ENCODE results near the gene JMJD6. TPM values are rescaled to one million over a fixed set of nuclear protein-coding genes. Genes with fewer than 3 reads are reported as not detected.
A peak's percentile ranks its signal among the peaks of the same experiment; 100 is the strongest.

JMJD6 gene
- total and polyA plus RNA-seq, 9 of the 15 experiments (the other 6 are each of a cell fraction or from before 2014, with no cell fraction given) = 2.5 to 52.3 (median 36.3) TPM

- no peak for TF ChIP-seq GTF3C2 (IDR thresholded peaks at IDR 0.05; ENCODE audit: borderline replicate concordance, extremely low read depth, insufficient read length)
- TF ChIP-seq MBD2 (IDR thresholded peaks at IDR 0.05; ENCODE audit: borderline replicate concordance, low read depth) = peak; percentile 99
- no peak for TF ChIP-seq SAFB2 (IDR thresholded peaks at IDR 0.05; ENCODE audit: borderline replicate concordance, low read depth, low read length, severe bottlenecking)
- TF ChIP-seq, protein P1, sequence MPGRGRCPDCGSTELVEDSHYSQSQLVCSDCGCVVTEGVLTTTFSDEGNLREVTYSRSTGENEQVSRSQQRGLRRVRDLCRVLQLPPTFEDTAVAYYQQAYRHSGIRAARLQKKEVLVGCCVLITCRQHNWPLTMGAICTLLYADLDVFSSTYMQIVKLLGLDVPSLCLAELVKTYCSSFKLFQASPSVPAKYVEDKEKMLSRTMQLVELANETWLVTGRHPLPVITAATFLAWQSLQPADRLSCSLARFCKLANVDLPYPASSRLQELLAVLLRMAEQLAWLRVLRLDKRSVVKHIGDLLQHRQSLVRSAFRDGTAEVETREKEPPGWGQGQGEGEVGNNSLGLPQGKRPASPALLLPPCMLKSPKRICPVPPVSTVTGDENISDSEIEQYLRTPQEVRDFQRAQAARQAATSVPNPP (IDR thresholded peaks at IDR 0.05; ENCODE audit: borderline replicate concordance, insufficient read depth, insufficient read length) = no peak
- TF ChIP-seq PURB (CRISPR knock-in tag; IDR thresholded peaks at IDR 0.05; ENCODE audit: low read depth) = no peak
- TF ChIP-seq, protein P2, sequence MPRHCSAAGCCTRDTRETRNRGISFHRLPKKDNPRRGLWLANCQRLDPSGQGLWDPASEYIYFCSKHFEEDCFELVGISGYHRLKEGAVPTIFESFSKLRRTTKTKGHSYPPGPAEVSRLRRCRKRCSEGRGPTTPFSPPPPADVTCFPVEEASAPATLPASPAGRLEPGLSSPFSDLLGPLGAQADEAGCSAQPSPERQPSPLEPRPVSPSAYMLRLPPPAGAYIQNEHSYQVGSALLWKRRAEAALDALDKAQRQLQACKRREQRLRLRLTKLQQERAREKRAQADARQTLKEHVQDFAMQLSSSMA (CRISPR knock-in tag; IDR thresholded peaks at IDR 0.05) = no peak
- TF ChIP-seq SMAD3 (CRISPR knock-in tag; conservative IDR thresholded peaks at IDR 0.05) = no peak
- TF ChIP-seq ZNF707 (CRISPR knock-in tag; conservative IDR thresholded peaks at IDR 0.05) = no peak
- TF ChIP-seq SMAD2 (IDR thresholded peaks at IDR 0.05; ENCODE audit: low read depth, low read length) = no peak
- TF ChIP-seq NFIC (IDR thresholded peaks at IDR 0.05) = 0 out of 2 replicates have a peak, but pooled peaks have one; percentile 7
- TF ChIP-seq ZBTB1 (CRISPR knock-in tag; IDR thresholded peaks at IDR 0.05; ENCODE audit: borderline replicate concordance, low read depth) = no peak
- TF ChIP-seq ZNF764 (CRISPR knock-in tag; IDR thresholded peaks at IDR 0.05; ENCODE audit: low read depth) = no peak
- TF ChIP-seq BRCA1 (IDR thresholded peaks at IDR 0.05) = no peak
- TF ChIP-seq BRCA1 (CRISPR knock-in tag; IDR thresholded peaks at IDR 0.05) = no peak
- no peak for TF ChIP-seq KLF1 (tag; IDR thresholded peaks at IDR 0.05)
- TF ChIP-seq, protein P3, sequence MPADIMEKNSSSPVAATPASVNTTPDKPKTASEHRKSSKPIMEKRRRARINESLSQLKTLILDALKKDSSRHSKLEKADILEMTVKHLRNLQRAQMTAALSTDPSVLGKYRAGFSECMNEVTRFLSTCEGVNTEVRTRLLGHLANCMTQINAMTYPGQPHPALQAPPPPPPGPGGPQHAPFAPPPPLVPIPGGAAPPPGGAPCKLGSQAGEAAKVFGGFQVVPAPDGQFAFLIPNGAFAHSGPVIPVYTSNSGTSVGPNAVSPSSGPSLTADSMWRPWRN (IDR thresholded peaks at IDR 0.05; ENCODE audit: low read depth) = no peak
- TF ChIP-seq PHB (CRISPR knock-in tag; IDR thresholded peaks at IDR 0.05) = no peak
- no peak for TF ChIP-seq NFIX (CRISPR knock-in tag; IDR thresholded peaks at IDR 0.05; ENCODE audit: low read depth)
- TF ChIP-seq ZNF124 (CRISPR knock-in tag; IDR thresholded peaks at IDR 0.05) = no peak
- no peak for TF ChIP-seq RAD21 (CRISPR knock-in tag; conservative IDR thresholded peaks at IDR 0.05 in 1 of 2, IDR thresholded peaks at IDR 0.05 in 1 of 2)
- no peak; the same call in 1 of the 2 replicates for TF ChIP-seq ELF2 (CRISPR knock-in tag; IDR thresholded peaks at IDR 0.05)
- TF ChIP-seq KDM2B (CRISPR knock-in tag; IDR thresholded peaks at IDR 0.05) = no peak
- no peak for TF ChIP-seq TAL1 (IDR thresholded peaks at IDR 0.05)
Measured at GRCh38 chr17:76671123-76671911, 55.1 kb downstream of the JMJD6 start (continued).
